Esophagus muscularis mucosa (tissue), 4 donors: ENCODE measurements around the gene CRYBG2.

Source experiments
- CTCF ChIP-seq, 3 experiments: fragments of 200-600 bp in 2 of 3; fragments of 450-650 bp in 1 of 3; sonication (generic) in 2 of 3; IDR thresholded peaks; one replicate each; pipeline ENCODE4 v1.5.1; 2017 to 2019; ENCODE audit warnings: antibody characterized with exemption in 3 of 3, mild to moderate bottlenecking in 2 of 3, moderate library complexity in 1 of 3
- EP300 ChIP-seq: sonication (generic); formaldehyde crosslinking; IDR thresholded peaks from one replicate; pipeline ENCODE4 v1.6.1; 2017; ENCODE audit warnings: antibody characterized with exemption
- POLR2A ChIP-seq: fragments of 450-650 bp; IDR thresholded peaks from one replicate; pipeline ENCODE4 v1.6.1; 2017; ENCODE audit warnings: antibody characterized with exemption, moderate library complexity, mild to moderate bottlenecking, low read depth
- POLR2AphosphoS5 ChIP-seq, 2 donors: sonication (generic); formaldehyde crosslinking; IDR thresholded peaks; one replicate each; pipeline ENCODE4 v1.6.1; 2017; ENCODE audit warnings: antibody characterized with exemption in 2 of 2

GRCh38 chr1:26279456-26280332 is 74.2 kb downstream of the CRYBG2 start, which contains the start of gene SH3BGRL3:
- TF ChIP-seq CTCF (IDR thresholded peaks at IDR 0.05) = peak; percentile 31 to 47 (median 46)
- no peak for TF ChIP-seq EP300
- peak; percentile 88 for TF ChIP-seq POLR2A
- TF ChIP-seq POLR2AphosphoS5 (IDR thresholded peaks at IDR 0.05) = peak; percentile 92 to 98
